Stimulated activated CD4-positive, alpha-beta T cell treated with anti-CD3 and anti-CD28 coated beads, Interleukin-15, amount 100 ng/mL, for 1 hour (primary cell): ENCODE data around the gene NAV2.

Source experiments
- DNase-seq, 2 donors: peaks; one replicate each; pipeline ENCODE4 v3.0.0-alpha.2; 2020; ENCODE audit warnings: low read depth in 1 of 2, low spot score in 1 of 2

The NAV2 gene

DNA sequence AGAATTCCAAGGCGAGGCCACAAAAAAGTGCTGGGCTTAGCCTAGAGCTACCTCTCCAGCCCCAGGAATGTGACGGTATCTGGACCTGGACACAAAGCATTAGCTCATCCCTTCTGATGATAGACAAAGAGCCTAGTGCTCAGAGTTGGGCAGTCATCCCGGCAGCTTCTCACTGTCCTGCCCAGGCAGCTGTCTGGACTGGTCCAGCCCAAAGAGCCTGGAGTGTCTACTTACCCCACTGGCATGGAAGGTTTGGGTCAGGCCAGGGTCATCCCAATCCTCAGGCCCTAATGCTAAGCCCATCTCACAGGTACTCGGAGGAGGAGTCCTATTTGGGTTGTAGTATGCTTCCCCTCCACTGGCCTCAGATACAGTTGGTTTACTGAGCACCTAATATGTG, 31.0 kb downstream of the NAV2 start:
- no peak for DNase-seq

DNA sequence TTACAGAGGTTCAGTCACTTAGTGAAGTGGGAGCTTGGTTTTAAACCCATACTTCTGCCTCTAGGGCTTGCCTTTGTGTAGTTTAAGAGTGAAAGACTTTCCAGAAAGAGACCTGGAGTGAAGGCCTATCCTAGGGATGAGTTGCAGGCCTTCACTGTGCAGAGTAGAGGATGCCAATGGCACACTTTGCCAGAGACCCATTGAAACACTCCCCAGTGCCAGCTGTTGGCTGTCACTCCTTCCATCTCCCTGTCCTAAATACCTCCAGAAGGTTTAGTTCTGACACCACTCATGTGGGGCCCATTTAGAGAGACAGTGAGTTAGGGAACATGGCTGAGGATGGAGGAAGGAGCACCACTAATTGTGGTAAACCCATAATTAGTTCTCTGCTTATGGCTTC, 31.5 kb downstream of the NAV2 start:
- no peak for DNase-seq

GRCh38 chr11:19746086-19746485, 33.4 kb downstream of the NAV2 start:
- no peak for DNase-seq

- DNase-seq = no peak
Observed at GRCh38 chr11:19747634-19748033, 35.0 kb downstream of the NAV2 start.

DNA sequence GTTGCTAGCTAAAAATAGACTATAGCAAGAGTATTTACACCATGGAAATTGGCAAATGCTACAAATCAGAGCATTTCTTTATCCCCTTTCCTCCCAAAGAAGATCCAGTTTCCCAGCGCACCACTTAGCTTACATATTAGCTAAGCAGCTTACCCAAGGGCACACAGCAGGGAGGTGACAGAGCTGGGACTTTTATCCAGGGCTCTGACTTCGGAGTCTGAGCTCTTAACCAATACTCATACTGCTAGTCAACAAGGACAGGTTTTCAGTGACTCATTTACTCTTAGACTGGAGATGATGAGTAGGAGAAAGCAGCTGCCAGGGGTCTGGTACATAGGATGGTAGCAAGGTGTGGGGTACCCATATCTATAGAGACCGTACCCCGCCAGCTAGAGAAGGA, 38.4 kb downstream of the NAV2 start:
- no peak for DNase-seq

DNA sequence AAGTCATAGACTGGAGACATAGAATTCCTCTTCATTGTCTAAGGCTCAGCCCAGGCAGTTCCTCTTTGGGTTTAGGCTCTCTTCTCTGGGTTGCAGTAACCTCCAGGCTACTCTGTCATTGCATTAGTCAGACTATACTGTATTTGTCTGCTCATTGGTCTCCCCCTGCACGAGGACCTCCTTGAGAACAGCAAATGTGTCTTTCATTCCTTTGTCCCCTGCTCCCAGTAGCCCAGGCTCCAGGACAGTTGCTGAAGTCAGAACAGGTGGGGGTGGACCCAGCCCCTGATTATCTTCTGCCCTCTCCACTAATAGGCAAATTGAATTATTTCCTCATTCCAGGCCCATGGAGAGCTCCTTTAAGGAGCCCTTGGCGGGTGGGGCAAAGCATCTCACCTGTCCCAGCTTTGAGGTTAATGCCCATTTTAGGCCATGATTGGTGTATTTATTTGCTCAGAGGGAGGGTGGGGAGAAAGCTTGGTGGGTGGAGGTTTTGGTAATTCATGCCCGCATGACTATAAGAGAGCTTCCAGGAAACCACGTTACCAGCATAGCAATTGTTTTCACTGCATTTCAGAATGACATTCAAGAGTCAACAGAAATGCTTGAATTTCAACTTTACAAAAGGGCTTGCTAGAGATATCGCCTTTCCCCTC, 40.9 kb downstream of the NAV2 start:
- DNase-seq = no peak

DNA sequence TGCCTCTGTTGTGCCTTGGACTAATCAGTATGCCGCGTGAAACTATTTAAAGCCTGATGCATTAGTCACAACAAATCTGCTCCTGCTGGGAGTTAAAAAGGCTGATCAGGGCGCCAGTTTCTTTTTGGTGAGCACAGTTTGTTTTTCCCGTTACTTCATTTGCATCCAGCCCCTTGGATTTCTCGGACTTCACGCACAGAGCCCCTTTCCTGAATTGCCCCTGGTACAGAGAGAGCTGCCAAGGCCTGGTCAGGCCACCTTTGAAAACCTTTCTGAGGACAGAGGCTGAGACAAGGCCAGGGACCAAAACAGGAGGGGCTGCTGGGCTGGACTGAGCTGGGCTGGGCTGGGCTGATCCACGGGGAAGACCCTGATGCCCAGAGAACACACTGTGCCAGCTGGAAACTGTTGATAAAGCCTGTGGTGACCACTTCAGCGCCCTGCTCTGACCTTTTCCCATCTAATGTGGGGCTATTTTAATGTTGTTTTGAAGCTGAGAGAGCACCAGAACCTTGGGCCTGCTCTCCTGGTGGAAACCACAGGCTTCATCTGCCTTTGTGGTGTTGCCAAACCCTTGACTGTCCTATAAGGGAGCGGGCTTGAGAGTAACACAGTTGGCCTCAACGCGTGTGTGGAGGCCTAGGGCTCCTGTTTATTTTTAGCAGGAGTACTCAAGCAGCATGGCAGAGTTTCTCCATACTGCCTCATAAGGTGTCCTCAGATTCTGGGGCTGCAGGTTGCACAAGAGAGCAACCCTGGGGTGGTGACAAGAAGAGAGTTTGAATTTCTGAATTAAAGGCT, 44.2 kb downstream of the NAV2 start:
- DNase-seq = no peak

DNA sequence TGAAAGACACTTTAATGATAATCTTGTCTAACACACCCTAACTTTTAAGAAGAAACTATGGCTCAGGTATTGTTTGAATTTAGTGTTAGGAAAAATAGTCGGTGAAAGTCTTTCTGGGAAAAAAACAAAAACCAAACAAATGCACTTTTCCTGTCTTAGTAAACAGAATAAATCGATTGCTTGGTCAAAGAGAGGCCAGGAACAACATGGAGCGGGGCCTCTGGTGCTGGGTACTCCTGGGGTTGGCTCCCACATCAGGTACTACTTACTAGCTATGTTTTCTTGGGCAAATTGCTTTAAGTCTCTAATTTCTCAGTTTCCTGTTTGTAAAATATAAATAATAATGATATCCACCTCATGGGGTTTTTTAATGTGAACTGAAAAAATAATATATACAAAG, 46.8 kb downstream of the NAV2 start:
- no peak for DNase-seq

DNA sequence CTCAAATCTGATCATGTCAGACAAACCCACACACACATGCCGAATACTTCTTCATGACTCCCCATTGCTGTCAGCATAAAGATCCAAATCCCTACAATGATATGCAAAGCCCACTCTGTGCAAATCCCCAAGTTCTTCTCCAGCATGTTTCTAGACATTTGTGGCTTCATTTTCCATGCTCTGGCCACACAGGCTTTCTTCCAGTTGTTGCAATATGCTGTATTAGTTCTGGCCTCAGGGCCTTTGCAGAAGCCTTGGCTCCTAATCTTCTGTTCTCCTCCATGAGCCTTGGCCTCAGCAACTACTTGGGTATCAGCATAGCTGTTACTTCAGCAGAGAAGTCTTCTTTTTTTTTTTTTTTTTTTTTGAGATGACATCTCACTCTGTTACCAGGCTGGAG, 49.6 kb downstream of the NAV2 start:
- no peak for DNase-seq

- no peak for DNase-seq
Observed at GRCh38 chr11:19763330-19763729, 50.7 kb downstream of the NAV2 start.

- no peak for DNase-seq
Observed at GRCh38 chr11:19766206-19766605, 53.6 kb downstream of the NAV2 start.

DNA sequence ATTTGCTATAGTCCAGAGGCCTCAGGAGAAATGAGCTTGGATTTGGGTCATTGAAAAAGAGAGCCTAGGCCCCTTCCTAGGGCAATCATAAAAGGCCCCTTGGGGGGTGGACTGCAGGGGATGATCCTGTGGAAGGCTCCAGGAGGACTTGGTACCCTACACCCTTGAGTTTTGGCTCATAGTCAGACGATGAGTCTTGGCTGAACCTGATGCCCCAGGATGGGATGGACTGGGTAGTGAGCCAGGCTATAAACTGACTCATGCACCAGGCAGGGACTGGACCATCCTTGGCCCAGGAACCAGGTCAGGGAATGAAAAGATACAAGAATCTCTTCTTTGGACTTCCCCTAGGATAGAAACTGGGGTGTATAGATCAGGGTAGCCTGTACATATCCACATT, 54.2 kb downstream of the NAV2 start:
- no peak for DNase-seq

GRCh38 chr11:19767627-19768151, 55.1 kb downstream of the NAV2 start:
- no peak for DNase-seq

GRCh38 chr11:19768197-19768596, 55.6 kb downstream of the NAV2 start:
- DNase-seq = no peak

DNA sequence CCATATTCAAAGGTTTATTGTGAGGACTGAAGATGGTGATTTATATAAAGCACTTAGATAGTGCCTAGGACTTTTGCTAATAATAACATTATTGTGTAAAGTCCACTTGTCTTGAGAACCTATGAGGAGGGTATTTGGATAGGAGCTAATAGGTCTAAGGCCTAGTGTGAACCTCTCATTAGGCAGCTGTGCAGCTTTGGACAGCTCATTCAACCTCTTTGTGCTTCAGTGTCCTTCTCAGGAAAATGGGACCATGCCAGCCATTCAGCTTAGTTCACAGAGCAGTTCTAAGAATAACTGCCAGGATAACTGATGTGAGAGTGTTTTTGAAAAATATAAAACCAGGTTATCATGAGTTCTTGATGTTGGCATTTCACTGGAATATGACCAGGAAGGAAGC, 56.2 kb downstream of the NAV2 start:
- DNase-seq = no peak

DNA sequence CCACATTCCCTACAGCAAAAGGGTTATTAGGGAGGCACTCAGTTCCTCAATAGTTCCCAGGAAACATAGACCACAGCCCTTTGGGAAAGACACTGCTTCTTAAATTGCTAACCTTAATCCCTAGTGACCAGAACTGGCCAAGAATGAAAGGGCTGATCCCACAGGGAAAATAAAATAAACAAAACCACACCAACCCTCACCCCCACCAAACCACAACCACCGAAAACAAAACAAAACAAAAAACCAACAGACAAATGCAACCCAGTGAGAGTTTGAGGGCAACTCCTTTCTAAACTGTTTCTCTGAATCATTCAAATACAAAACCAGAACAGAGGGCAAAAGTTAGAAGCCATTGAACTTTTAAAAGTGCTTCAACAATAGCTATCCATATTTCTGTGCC, 57.2 kb downstream of the NAV2 start:
- DNase-seq = no peak

DNA sequence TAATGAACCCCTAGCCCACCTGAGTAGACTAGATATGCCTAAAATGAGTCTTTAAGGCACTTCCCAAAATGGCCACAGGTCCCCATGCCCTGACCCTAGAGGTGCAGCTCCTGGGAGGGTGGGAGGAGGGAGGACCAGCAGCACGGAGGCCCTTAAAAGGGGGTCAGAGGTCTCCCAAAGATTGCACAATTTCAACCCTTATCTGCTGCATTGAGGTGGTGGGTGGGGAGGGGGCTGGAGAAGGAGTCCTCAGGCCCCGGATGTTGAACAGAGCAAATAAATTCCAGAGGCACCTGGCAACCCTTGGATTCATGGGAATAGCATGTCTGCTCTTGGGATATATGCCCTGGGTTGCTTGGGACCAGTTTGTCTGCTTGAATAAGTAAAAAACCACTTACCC, 57.6 kb downstream of the NAV2 start:
- no peak for DNase-seq

DNA sequence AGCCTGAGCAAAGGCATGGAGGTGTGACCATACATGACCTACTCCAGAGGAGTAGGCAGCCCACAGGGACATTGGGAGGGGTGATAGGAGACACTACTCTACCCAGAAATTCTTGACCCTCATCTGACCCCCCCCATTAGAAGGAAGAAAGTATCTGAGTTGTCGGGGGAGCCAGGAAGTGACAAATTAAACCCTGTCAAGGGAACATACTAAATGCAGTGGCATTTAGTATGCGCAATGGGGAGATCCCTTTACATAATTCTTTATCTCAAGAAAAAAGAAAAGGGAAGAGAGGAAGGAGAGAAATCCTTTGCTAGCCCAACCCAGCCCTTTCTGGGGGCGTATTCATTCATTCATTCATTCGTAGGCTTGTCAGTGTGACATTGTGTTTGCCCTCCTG, 58.8 kb downstream of the NAV2 start:
- no peak for DNase-seq

- DNase-seq = no peak
Observed at GRCh38 chr11:19772480-19772879, 59.8 kb downstream of the NAV2 start.

GRCh38 chr11:19774329-19774728, 61.7 kb downstream of the NAV2 start:
- DNase-seq = no peak

GRCh38 chr11:19774817-19775580, 62.4 kb downstream of the NAV2 start:
- no peak for DNase-seq

DNA sequence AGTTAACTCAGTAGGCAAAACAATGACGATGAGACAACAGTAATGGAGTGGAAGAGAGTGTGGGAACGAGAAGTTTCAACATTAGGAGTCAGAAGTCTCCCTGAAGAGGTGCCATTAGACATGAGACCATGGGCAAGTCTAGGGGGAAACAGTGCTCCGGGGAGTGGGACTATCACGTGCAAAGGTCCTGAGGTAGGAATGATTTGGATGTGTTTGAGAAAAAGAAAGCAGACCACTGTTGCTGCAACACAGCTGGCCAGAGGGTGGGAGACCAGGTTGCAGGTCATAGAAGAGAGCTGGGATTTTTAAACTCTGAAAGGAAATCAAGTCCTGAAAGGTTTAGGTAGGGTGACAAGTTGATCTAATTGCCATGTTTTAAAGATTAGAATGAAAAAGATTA, 63.0 kb downstream of the NAV2 start:
- no peak for DNase-seq
